Measurements from ENCODE around the gene SLC34A3.

SLC34A3 gene

DNA sequence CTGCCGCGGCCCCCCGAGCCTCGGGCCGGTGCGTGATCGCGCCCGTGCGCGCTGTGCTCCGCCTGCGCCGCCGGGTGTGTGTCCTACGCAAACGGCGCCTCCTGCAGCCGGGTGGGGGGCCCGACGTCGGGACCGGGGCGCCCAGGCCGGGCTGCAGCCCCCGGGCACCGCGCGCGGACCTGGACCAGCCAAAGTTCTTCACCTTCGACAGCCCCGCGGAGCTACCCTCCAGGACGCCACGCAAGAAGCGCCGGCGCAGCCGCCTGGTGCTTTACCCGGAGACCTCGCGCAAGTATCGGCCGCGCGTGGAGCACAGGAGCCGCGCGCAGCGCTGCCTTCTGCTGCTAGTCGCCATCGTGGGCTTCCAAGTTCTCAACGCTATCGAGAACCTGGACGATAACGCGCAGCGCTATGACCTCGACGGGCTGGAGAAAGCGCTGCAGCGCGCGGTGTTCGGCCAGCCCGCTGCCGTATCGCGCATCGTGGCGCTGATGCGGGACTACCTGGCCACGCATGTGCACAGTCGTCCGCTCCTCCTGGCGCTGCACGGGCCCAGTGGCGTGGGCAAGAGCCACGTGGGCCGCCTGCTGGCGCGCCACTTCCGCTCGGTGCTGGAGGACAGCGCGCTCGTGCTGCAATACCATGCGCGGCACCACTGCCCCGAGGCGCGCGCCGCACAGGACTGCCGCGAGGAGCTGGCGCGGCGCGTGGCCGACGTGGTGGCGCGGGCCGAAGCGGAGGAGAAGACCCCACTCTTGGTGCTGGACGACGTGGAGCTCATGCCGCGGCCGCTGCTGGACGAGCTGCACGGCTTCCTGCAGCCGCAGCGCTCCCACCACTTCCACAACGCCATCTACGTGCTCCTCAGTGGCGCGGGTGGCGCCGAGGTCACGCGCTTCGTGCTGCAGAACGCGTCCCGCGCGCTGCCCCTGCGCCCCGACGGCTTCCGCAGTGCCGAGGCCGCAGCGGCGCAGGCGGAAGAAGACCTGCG, 48.3 kb downstream of the SLC34A3 start:
- DNase-seq: no peak

- DNase-seq: no peak
Observed at GRCh38 chr9:137279741-137280473, 49.2 kb downstream of the SLC34A3 start.

DNA sequence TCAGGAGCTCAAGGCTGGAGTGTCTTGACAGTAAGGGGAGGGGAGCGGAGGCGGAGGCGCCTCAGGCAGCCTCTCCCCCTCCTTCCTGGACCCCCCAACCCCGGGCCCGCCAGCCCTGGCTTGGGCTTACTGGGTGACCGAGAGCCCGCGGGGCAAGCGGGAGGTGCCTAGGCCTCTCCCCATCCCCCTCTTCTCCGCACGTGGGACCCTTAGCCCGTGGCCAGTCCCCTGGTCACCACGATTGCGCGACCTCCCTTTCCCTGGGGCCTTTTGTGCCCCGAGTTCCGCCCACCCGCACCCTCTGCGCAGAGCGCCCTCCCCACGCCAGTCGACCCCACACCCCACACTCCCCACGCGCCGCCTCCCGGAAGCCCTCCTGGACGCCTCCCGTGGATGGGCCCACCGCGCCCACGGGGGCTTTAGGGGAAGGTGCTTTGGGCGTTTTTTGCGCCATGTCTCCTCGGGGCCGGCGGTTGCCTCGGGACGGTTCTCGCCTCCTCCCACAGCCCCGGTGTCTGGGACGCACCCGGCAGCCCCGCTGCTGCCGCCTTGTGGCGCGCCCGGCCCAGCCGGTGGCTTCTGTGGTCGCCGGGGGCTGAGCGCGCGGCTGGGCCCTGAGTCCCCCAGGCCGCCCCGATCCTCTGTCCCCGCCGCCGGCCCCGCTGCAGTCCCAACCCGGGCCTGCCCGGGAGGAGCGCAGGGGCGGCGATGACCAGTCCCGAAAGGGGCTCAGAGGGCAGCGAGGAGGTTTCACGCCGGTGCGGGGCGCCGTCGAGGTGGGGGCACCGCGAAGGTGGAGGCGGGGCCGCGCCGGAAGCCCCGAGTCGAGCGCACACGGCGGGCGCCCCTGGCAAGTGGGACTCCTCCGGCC, 50.0 kb downstream of the SLC34A3 start:
- DNase-seq: no peak

DNA sequence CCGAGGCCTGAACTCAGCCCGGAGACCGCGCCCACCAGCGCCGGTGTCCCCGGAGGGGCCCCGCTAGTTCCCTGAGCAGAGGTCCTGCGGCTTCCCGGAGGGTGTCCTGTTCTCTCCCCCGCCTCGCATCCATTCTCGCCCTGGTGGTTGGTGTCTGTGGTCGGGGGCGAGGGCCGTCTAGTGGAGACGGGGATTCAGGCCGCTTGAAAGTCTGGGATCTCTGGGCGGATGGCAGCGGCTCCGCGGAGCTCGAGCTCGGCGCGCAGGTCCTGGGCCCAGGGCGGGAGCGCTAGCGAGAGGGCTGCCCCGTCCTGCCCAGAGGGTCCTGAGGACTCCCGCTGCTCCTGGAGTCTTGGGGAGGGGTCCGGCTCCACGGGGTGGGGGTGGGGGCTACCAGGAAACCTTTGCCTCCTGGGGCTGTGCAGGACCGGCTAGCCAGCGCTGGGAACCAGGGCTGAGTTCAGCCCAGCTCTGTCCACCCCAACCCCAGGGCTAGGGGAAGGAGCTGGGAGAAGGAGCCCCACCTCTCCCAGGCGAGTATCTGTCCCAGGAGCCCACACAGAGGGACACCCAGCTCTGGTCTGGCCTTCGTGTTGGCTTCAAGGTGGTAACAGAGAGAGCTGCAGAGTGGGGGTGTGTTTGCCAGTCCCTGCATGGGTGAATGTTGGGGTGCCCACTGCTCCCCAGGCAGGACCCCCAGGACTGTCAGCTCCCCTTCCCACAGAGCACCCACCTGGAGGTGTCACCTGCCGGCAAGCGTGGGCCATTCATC, 50.8 kb downstream of the SLC34A3 start:
- DNase-seq: no peak

All from activated naive CD4-positive, alpha-beta T cell treated with anti-CD3 and anti-CD28 coated beads, Interleukin-2, amount 50 U/mL, for 16 hours (primary cell).